ENCODE results near the gene WDR59.

- TF ChIP-seq, protein P1, sequence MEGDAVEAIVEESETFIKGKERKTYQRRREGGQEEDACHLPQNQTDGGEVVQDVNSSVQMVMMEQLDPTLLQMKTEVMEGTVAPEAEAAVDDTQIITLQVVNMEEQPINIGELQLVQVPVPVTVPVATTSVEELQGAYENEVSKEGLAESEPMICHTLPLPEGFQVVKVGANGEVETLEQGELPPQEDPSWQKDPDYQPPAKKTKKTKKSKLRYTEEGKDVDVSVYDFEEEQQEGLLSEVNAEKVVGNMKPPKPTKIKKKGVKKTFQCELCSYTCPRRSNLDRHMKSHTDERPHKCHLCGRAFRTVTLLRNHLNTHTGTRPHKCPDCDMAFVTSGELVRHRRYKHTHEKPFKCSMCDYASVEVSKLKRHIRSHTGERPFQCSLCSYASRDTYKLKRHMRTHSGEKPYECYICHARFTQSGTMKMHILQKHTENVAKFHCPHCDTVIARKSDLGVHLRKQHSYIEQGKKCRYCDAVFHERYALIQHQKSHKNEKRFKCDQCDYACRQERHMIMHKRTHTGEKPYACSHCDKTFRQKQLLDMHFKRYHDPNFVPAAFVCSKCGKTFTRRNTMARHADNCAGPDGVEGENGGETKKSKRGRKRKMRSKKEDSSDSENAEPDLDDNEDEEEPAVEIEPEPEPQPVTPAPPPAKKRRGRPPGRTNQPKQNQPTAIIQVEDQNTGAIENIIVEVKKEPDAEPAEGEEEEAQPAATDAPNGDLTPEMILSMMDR (IDR thresholded peaks at IDR 0.05; ENCODE audit: low read depth, low read length), result no peak
- TF ChIP-seq POLR2A (IDR thresholded peaks at IDR 0.05; ENCODE audit: extremely low read depth, insufficient read length), result no peak
These were observed 88.2 kb downstream of the WDR59 start for GRCh38 chr16:74896389-74897370.

Data from NB4 (cell line).